PFSK-1 (cell line): ENCODE results near the gene NUDT4.

Experiments
- FOXP2 ChIP-seq: optimal IDR thresholded peaks from 2 replicates; pipeline ENCODE3; 2011; ENCODE audit warnings: borderline replicate concordance, control low read depth, inconsistent platforms; ENCODE audit not compliant: insufficient read depth; ENCODE audit errors: extremely low read length, extremely low read depth
- POLR2AphosphoS5 ChIP-seq: IDR thresholded peaks from 2 replicates; pipeline ENCODE4 v1.6.1; 2012; ENCODE audit warnings: low read depth, mild to moderate bottlenecking, control low read depth, low read length, moderate library complexity
- REST ChIP-seq, 2 experiments: IDR thresholded peaks; 2 replicates each; pipeline versions ENCODE4 v1.6.1 to v1.8.0; 2011 to 2012; ENCODE audit warnings: low read depth in 2 of 2, low read length in 2 of 2, control low read depth in 1 of 2, inconsistent platforms in 1 of 2, mild to moderate bottlenecking in 1 of 2, moderate library complexity in 1 of 2; ENCODE audit not compliant: insufficient read depth in 1 of 2
- SIN3A ChIP-seq: IDR thresholded peaks from 2 replicates; pipeline ENCODE4 v1.6.1; 2012; ENCODE audit warnings: mild to moderate bottlenecking, low read length, moderate library complexity, borderline replicate concordance; ENCODE audit not compliant: insufficient read depth
- TAF1 ChIP-seq: IDR thresholded peaks from 2 replicates; pipeline ENCODE4 v1.6.1; 2012; ENCODE audit warnings: low read length, control low read depth, borderline replicate concordance; ENCODE audit not compliant: insufficient read depth

The NUDT4 gene

GRCh38 chr12:93363841-93364297 lies 13.9 kb upstream of the NUDT4 start:
- TF ChIP-seq FOXP2 (no peak), SIN3A (no peak)

GRCh38 chr12:93365616-93366405 lies 11.9 kb upstream of the NUDT4 start:
- TF ChIP-seq SIN3A = no peak
- no peak for TF ChIP-seq FOXP2
- no peak for TF ChIP-seq TAF1
- no peak for TF ChIP-seq REST (IDR thresholded peaks at IDR 0.05; ENCODE audit: insufficient read depth in 1 of 2, low read depth in 2 of 2, low read length in 2 of 2)
- TF ChIP-seq POLR2AphosphoS5 = no peak

GRCh38 chr12:93366422-93366821 lies 11.3 kb upstream of the NUDT4 start:
- TF ChIP-seq SIN3A (no peak), REST (IDR thresholded peaks at IDR 0.05; ENCODE audit: insufficient read depth in 1 of 2, low read depth in 2 of 2, low read length in 2 of 2) (no peak)

GRCh38 chr12:93368766-93369165 lies 9.0 kb upstream of the NUDT4 start:
- TF ChIP-seq SIN3A = no peak
- TF ChIP-seq TAF1 = no peak
- no peak for TF ChIP-seq POLR2AphosphoS5
- no peak for TF ChIP-seq REST (IDR thresholded peaks at IDR 0.05; ENCODE audit: insufficient read depth in 1 of 2, low read depth in 2 of 2, low read length in 2 of 2)
- TF ChIP-seq FOXP2 = no peak

GRCh38 chr12:93369505-93369904 lies 8.2 kb upstream of the NUDT4 start:
- TF ChIP-seq POLR2AphosphoS5 = no peak
- no peak for TF ChIP-seq TAF1
- TF ChIP-seq SIN3A = no peak
- no peak for TF ChIP-seq REST (IDR thresholded peaks at IDR 0.05; ENCODE audit: insufficient read depth in 1 of 2, low read depth in 2 of 2, low read length in 2 of 2)
- TF ChIP-seq FOXP2 = no peak
